ENCODE measurements around the gene GIPC1.
A peak's percentile ranks its signal among the peaks of the same experiment; 100 is the strongest.
"Not testable (repeated sequence)": the region's sequence is repeated elsewhere in the genome, so short reads cannot be mapped to it uniquely, and the experiment has no call there.

Gene GIPC1

DNA sequence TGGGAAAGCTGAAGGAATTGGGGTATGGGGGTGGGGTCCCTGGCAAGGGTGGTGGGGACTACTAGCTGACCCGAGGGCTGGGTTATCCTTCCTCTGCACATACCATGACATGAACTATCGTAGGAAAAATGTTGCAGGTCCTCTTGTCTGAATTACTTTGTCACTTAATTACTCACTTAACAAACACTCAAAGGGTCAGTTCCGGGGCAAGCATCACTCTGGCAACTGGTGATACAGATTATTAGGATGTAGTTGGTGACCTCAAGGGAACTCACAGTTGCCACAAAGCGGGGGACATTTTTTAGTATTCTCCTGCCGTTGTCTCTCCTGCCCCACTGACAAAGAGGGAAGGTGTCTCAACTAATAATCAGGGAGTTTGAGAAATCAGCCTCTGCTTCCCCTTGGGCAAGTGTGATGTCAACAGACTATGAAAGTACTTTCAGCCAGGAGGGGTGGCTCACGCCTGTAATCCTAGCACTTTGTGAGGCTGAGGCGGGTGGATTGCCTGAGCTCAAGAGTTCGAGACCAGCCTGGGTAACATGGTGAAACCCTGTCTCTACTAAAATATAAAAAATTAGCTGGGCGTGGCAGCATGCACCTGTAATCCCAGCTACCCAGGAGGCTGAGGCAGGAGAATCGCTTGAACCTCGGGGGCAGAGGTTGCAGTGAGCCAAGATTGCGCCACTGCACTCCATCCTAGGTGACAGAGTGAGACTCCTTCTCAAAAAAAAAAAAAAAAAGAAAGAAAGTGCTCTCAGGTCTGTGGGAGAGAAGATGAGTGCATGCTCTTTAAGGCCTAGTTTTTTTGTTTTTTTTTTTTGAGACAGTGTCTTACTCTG is 12.0 kb upstream of the GIPC1 start:
- no peaks in the 10 kb centered on the region for H3K9me3 ChIP-seq (ENCODE audit: low read length)
- no peak for TF ChIP-seq EZH2 (IDR thresholded peaks at IDR 0.05; ENCODE audit: borderline replicate concordance, low read length)
- TF ChIP-seq, protein P1, sequence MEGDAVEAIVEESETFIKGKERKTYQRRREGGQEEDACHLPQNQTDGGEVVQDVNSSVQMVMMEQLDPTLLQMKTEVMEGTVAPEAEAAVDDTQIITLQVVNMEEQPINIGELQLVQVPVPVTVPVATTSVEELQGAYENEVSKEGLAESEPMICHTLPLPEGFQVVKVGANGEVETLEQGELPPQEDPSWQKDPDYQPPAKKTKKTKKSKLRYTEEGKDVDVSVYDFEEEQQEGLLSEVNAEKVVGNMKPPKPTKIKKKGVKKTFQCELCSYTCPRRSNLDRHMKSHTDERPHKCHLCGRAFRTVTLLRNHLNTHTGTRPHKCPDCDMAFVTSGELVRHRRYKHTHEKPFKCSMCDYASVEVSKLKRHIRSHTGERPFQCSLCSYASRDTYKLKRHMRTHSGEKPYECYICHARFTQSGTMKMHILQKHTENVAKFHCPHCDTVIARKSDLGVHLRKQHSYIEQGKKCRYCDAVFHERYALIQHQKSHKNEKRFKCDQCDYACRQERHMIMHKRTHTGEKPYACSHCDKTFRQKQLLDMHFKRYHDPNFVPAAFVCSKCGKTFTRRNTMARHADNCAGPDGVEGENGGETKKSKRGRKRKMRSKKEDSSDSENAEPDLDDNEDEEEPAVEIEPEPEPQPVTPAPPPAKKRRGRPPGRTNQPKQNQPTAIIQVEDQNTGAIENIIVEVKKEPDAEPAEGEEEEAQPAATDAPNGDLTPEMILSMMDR (IDR thresholded peaks at IDR 0.05; ENCODE audit: low read length): no peak
- no peaks in the 10 kb centered on the region; the same call in 1 of the 2 replicates for H3F3A ChIP-seq (ENCODE audit: insufficient read depth, low read length)
- H3K9ac ChIP-seq (ENCODE audit: low read length): no peak overlapping the region
- no peaks in the 10 kb centered on the region for H3K79me2 ChIP-seq (ENCODE audit: insufficient read depth, low read length)
- no peak overlapping the region for H3K27ac ChIP-seq (ENCODE audit: low read depth, low read length, poor library complexity, severe bottlenecking)
- H3K36me3 ChIP-seq (ENCODE audit: insufficient read depth, low read length): peaks cover 5% of the 10 kb centered on the region
- H3K4me1 ChIP-seq (ENCODE audit: insufficient read depth, low read length, severe bottlenecking): peaks cover 6% of the 10 kb centered on the region
- no peaks in the 10 kb centered on the region for H4K20me1 ChIP-seq (ENCODE audit: insufficient read depth, low read length)
- no peaks in the 10 kb centered on the region for H3K27me3 ChIP-seq (ENCODE audit: insufficient read depth, low read length)
- no peak overlapping the region for H3K4me3 ChIP-seq (ENCODE audit: low read depth, low read length, poor library complexity, severe bottlenecking)
- H3K9me2 ChIP-seq (ENCODE audit: low read depth, low read length): no peaks in the 10 kb centered on the region
- no peak overlapping the region for H3K4me2 ChIP-seq (ENCODE audit: low read length)
- no peak overlapping the region for H2AFZ ChIP-seq (ENCODE audit: low read length)

DNA sequence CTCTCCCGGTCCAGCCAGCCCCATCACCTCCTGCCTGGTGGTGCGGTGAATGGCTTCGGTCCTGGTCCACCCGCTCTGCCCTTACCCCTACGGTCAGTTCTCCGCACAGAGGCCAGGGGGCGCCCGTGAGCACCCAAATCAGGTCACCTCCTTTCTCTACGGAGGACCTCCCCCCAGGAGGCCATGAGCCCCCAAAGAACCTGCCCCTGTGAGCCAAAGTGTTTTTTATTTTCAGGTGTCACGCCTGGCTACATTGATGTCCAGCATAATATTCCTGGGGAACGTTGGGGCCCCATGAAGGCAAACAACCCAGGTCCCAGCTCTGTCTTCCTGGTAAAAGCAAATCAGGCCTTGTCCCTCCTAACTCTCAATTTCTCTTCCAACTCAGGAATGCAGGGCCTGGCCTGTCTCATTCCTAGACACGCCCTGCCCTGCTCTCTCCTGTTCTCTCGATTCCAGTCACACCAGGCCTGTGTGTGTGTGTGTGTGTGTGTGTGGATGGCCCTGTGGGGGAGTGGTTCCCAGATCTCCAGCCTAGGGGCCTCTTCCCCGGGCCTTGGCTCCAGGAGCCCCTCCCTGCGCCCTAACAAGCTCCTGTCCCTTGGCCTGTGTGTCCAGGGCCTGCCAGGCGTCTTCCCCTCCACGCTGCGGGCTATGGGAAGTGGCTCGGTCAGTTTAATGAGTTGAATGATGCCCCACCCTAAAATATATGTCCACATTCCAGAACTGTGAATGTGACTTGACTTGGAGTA is 9.7 kb upstream of the GIPC1 start:
- Histone ChIP-seq H3K79me2 (ENCODE audit: insufficient read depth, low read length) (no peaks in the 10 kb centered on the region), H3F3A (ENCODE audit: insufficient read depth, low read length) (no peaks in the 10 kb centered on the region), H3K9ac (ENCODE audit: low read length) (no peak overlapping the region), H4K20me1 (ENCODE audit: insufficient read depth, low read length) (no peaks in the 10 kb centered on the region), H3K4me3 (ENCODE audit: low read depth, low read length, poor library complexity, severe bottlenecking) (no peak overlapping the region), H3K9me3 (ENCODE audit: low read length) (no peaks in the 10 kb centered on the region), H2AFZ (ENCODE audit: low read length) (no peak overlapping the region), H3K4me2 (ENCODE audit: low read length) (no peak overlapping the region), H3K27me3 (ENCODE audit: insufficient read depth, low read length) (no peaks in the 10 kb centered on the region), H3K4me1 (ENCODE audit: insufficient read depth, low read length, severe bottlenecking) (peaks cover 6% of the 10 kb centered on the region), H3K9me2 (ENCODE audit: low read depth, low read length) (no peaks in the 10 kb centered on the region), H3K27ac (ENCODE audit: low read depth, low read length, poor library complexity, severe bottlenecking) (no peak overlapping the region), H3K36me3 (ENCODE audit: insufficient read depth, low read length) (no peaks in the 10 kb centered on the region)
- TF ChIP-seq EZH2 (IDR thresholded peaks at IDR 0.05; ENCODE audit: borderline replicate concordance, low read length): no peak
- TF ChIP-seq, protein P1 (IDR thresholded peaks at IDR 0.05; ENCODE audit: low read length): peak; percentile 82

DNA sequence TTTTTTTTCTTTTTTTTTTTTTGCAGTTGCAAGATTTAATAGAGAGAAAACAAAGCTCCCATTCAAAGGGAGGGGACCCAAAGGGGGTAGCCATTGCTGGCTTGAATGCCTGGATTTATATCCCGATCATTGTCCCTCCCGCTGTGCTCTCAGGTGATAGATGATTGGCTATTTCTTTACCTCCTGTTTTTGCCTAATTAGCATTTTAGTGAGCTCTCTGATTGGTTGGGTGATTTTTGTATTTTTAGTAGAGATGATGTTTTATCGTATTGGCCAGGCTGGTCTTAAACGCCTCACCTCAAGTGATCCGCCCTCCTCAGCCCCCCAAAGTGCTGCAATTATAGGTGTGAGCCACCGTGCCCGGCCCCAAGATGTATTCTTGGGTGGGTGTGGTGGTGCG is 8.6 kb upstream of the GIPC1 start:
- H3K4me2 ChIP-seq (ENCODE audit: low read length); H3K9me2 ChIP-seq (ENCODE audit: low read depth, low read length); H3K27ac ChIP-seq (ENCODE audit: low read depth, low read length, poor library complexity, severe bottlenecking): not testable (repeated sequence)

More for the DNA sequence above, 8.6 kb upstream of the GIPC1 start:
- H3K9ac ChIP-seq (ENCODE audit: low read length); H3K79me2 ChIP-seq (ENCODE audit: insufficient read depth, low read length); H3K9me3 ChIP-seq (ENCODE audit: low read length); H3F3A ChIP-seq (ENCODE audit: insufficient read depth, low read length); H4K20me1 ChIP-seq (ENCODE audit: insufficient read depth, low read length); H3K36me3 ChIP-seq (ENCODE audit: insufficient read depth, low read length); H2AFZ ChIP-seq (ENCODE audit: low read length); H3K4me1 ChIP-seq (ENCODE audit: insufficient read depth, low read length, severe bottlenecking); H3K27me3 ChIP-seq (ENCODE audit: insufficient read depth, low read length); H3K4me3 ChIP-seq (ENCODE audit: low read depth, low read length, poor library complexity, severe bottlenecking): not testable (repeated sequence)

All from OCI-LY1 (cell line).